Choroid plexus epithelial cell (primary cell): ENCODE measurements around the gene PRSS53.
A peak's percentile ranks its signal among the peaks of the same experiment; 100 is the strongest.

Experiments used
- DNase-seq: peaks from one replicate; pipeline ENCODE4 v3.0.0-alpha.2; 2010; ENCODE audit warnings: low read depth
- H3K4me3 ChIP-seq: 2 replicates; pipeline ENCODE4 v1.5.1; 2011; ENCODE audit warnings: low read depth, mild to moderate bottlenecking, control low read depth, low read length, moderate library complexity
- TF ChIP-seq, protein P1 (sequence below): conservative IDR thresholded peaks from 2 replicates; pipeline ENCODE4 v1.5.1; 2011; ENCODE audit warnings: low read depth, mild to moderate bottlenecking, control low read depth, inconsistent platforms, low read length, moderate library complexity

The PRSS53 gene

GRCh38 chr16:31079342-31079944 is 9.3 kb downstream of the PRSS53 start:
- TF ChIP-seq, protein P1, sequence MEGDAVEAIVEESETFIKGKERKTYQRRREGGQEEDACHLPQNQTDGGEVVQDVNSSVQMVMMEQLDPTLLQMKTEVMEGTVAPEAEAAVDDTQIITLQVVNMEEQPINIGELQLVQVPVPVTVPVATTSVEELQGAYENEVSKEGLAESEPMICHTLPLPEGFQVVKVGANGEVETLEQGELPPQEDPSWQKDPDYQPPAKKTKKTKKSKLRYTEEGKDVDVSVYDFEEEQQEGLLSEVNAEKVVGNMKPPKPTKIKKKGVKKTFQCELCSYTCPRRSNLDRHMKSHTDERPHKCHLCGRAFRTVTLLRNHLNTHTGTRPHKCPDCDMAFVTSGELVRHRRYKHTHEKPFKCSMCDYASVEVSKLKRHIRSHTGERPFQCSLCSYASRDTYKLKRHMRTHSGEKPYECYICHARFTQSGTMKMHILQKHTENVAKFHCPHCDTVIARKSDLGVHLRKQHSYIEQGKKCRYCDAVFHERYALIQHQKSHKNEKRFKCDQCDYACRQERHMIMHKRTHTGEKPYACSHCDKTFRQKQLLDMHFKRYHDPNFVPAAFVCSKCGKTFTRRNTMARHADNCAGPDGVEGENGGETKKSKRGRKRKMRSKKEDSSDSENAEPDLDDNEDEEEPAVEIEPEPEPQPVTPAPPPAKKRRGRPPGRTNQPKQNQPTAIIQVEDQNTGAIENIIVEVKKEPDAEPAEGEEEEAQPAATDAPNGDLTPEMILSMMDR, result no peak
- DNase-seq, result no peak
- no peak overlapping the region for H3K4me3 ChIP-seq

DNA sequence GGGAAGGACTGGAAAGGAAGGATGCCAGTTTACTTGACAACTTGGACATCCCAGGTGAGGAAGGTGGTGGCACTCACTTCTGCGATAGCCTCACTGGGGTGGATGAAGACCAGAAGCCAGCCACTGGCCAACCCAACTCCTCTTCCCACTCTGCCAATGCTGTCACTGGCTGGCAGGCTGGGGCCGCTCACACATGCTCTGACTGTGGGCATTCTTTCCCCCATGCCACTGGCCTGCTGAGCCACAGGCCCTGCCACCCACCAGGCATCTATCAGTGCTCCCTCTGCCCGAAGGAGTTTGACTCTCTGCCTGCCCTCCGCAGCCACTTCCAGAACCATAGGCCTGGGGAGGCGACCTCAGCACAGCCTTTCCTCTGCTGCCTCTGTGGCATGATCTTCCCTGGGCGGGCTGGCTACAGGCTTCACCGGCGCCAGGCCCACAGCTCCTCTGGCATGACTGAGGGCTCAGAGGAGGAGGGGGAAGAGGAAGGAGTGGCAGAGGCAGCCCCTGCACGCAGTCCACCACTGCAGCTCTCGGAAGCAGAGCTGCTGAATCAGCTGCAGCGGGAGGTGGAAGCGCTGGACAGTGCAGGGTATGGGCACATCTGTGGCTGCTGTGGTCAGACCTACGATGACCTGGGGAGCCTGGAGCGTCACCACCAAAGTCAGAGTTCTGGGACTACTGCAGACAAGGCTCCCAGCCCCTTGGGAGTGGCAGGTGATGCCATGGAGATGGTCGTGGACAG is 10.0 kb downstream of the PRSS53 start:
- TF ChIP-seq, protein P1, result no peak
- H3K4me3 ChIP-seq, result no peak overlapping the region
- no peak for DNase-seq

GRCh38 chr16:31077592-31078396 is 10.9 kb downstream of the PRSS53 start:
- TF ChIP-seq, protein P1, result peak; percentile 14
- DNase-seq, result no peak
- no peak overlapping the region for H3K4me3 ChIP-seq

DNA sequence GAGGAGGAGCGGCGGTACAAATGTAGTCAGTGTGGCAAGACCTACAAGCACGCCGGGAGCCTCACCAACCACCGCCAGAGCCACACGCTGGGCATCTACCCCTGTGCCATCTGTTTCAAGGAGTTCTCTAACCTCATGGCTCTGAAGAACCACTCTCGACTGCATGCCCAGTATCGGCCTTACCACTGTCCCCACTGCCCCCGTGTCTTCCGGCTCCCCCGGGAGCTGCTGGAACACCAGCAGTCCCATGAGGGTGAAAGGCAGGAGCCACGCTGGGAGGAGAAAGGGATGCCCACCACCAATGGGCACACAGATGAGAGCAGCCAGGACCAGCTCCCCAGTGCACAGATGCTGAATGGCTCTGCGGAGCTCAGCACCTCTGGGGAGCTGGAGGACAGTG is 11.7 kb downstream of the PRSS53 start:
- TF ChIP-seq, protein P1, result no peak
- no peak for DNase-seq
- no peak overlapping the region for H3K4me3 ChIP-seq

GRCh38 chr16:31076319-31076718 is 12.4 kb downstream of the PRSS53 start:
- H3K4me3 ChIP-seq, result no peak overlapping the region
- TF ChIP-seq, protein P1, result no peak
- no peak for DNase-seq

GRCh38 chr16:31074814-31075183 is 13.9 kb downstream of the PRSS53 start:
- peak; percentile 41 for DNase-seq
- H3K4me3 ChIP-seq, result peak overlapping the region; percentile 97
- TF ChIP-seq, protein P1, result no peak
